Testis (tissue), 2 donors: ENCODE measurements around the gene COX8A.

Experiments
- CTCF ChIP-seq, 3 experiments: fragments of 450-650 bp in 2 of 3; fragments of 200-600 bp in 1 of 3; sonication (generic) in 1 of 3; IDR thresholded peaks; one replicate each; pipeline ENCODE4 v1.5.1; 2016 to 2019; ENCODE audit warnings: antibody characterized with exemption in 3 of 3, mild to moderate bottlenecking in 2 of 3, moderate library complexity in 1 of 3
- POLR2A ChIP-seq: fragments of 450-650 bp; IDR thresholded peaks from one replicate; pipeline ENCODE4 v1.6.1; 2017; ENCODE audit warnings: antibody characterized with exemption, mild to moderate bottlenecking, moderate library complexity

- TF ChIP-seq CTCF (IDR thresholded peaks at IDR 0.05) = no peak
- TF ChIP-seq POLR2A = no peak
Observed at GRCh38 chr11:64005691-64006090, 31.3 kb downstream of the COX8A start.
